CD14-positive monocyte (primary cell): Measurements from ENCODE around the gene CYB5A. TPM values are rescaled to one million over a fixed set of nuclear protein-coding genes. Genes with fewer than 3 reads are reported as not detected.

Experiments used
- DNase-seq, 3 donors: peaks; one replicate each; pipeline ENCODE4 v3.0.0-alpha.2; 2011 to 2022
- H2AFZ ChIP-seq: 2 replicates; pipeline ENCODE4 v1.6.0; 2012; ENCODE audit warnings: mild to moderate bottlenecking, low read depth, low read length, inconsistent platforms; ENCODE audit not compliant: insufficient read depth, poor library complexity, severe bottlenecking
- H3K27ac ChIP-seq, 2 donors: 1 replicate in 1 of 2; 2 replicates in 1 of 2; pipeline ENCODE4 v1.5.1; 2012 to 2013; ENCODE audit warnings: low read length in 2 of 2, control low read depth in 1 of 2, inconsistent platforms in 1 of 2, low read depth in 1 of 2, mild to moderate bottlenecking in 1 of 2
- H3K27me3 ChIP-seq, 2 donors: one replicate each; pipeline versions ENCODE4 v1.6.0 to v1.6.1; 2011 to 2013; ENCODE audit warnings: low read length in 2 of 2; ENCODE audit not compliant: control insufficient read depth in 2 of 2, insufficient read depth in 2 of 2
- H3K36me3 ChIP-seq, 2 donors: replicated peaks in 1 of 2; 1 replicate in 1 of 2; 2 replicates in 1 of 2; pipeline versions ENCODE4 v1.5.1 to v1.6.1; 2012 to 2013; ENCODE audit warnings: low read length in 2 of 2, control low read depth in 1 of 2, inconsistent platforms in 1 of 2, mild to moderate bottlenecking in 1 of 2; ENCODE audit not compliant: insufficient read depth in 2 of 2, control insufficient read depth in 1 of 2
- H3K4me1 ChIP-seq, 2 donors: 1 replicate in 1 of 2; 2 replicates in 1 of 2; pipeline versions ENCODE4 v1.5.1 to v1.6.1; 2012 to 2013; ENCODE audit warnings: low read length in 2 of 2, control low read depth in 1 of 2, inconsistent platforms in 1 of 2, mild to moderate bottlenecking in 1 of 2, moderate library complexity in 1 of 2; ENCODE audit not compliant: insufficient read depth in 2 of 2, control insufficient read depth in 1 of 2
- H3K4me2 ChIP-seq: replicated peaks from 2 replicates; pipeline ENCODE3; 2012; ENCODE audit warnings: low read length, moderate library complexity, mild to moderate bottlenecking; ENCODE audit not compliant: poor library complexity, severe bottlenecking; ENCODE audit errors: extremely low read depth
- H3K4me3 ChIP-seq, 3 experiments: fragments of 200-600 bp in 1 of 3; sonication (generic) in 1 of 3; replicated peaks in 1 of 3; 1 replicate in 2 of 3; 2 replicates in 1 of 3; pipeline ENCODE4 v1.5.1; 2011 to 2013; ENCODE audit warnings: low read length in 3 of 3, mild to moderate bottlenecking in 3 of 3, control low read depth in 2 of 3, low read depth in 2 of 3, inconsistent platforms in 1 of 3, moderate library complexity in 1 of 3
- H3K79me2 ChIP-seq: 2 replicates; pipeline ENCODE4 v1.6.0; 2012; ENCODE audit warnings: mild to moderate bottlenecking, control low read depth, inconsistent platforms, low read length, moderate library complexity; ENCODE audit not compliant: insufficient read depth
- H3K9ac ChIP-seq: 2 replicates; pipeline ENCODE4 v1.6.0; 2017; ENCODE audit warnings: low read length, mild to moderate bottlenecking; ENCODE audit not compliant: insufficient read depth, poor library complexity, severe bottlenecking
- H3K9me3 ChIP-seq, 2 donors: replicated peaks in 1 of 2; 1 replicate in 1 of 2; 2 replicates in 1 of 2; pipeline versions ENCODE4 v1.5.1 to v1.6.1; 2012 to 2013; ENCODE audit warnings: low read length in 2 of 2, control low read depth in 1 of 2; ENCODE audit not compliant: control insufficient read depth in 1 of 2, insufficient read depth in 1 of 2
- H4K20me1 ChIP-seq: 2 replicates; pipeline ENCODE4 v1.6.0; 2012; ENCODE audit warnings: mild to moderate bottlenecking, low read length, control low read depth, moderate library complexity; ENCODE audit not compliant: insufficient read depth
- H3K27ac Mint-ChIP-seq, 7 donors: one replicate each; pipeline ENCODE4 v1.8.0; 2020; ENCODE audit warnings: mild to moderate bottlenecking in 7 of 7, mixed read lengths in 7 of 7, moderate library complexity in 6 of 7, inconsistent platforms in 2 of 7
- H3K27me3 Mint-ChIP-seq, 3 donors: one replicate each; pipeline ENCODE4 v1.8.0; 2021 to 2022; ENCODE audit warnings: low read depth in 3 of 3, mild to moderate bottlenecking in 3 of 3, mixed read lengths in 3 of 3, moderate library complexity in 3 of 3, inconsistent platforms in 1 of 3
- H3K36me3 Mint-ChIP-seq, 2 donors: one replicate each; pipeline ENCODE4 v1.8.0; 2020; ENCODE audit warnings: mixed read lengths in 2 of 2, inconsistent platforms in 1 of 2, mild to moderate bottlenecking in 1 of 2
- H3K4me1 Mint-ChIP-seq: one replicate; pipeline ENCODE4 v1.8.0; 2020; ENCODE audit warnings: mild to moderate bottlenecking, mixed read lengths
- H3K4me3 Mint-ChIP-seq, 2 donors: one replicate each; pipeline ENCODE4 v1.8.0; 2020; ENCODE audit warnings: mild to moderate bottlenecking in 2 of 2, mixed read lengths in 2 of 2, moderate library complexity in 1 of 2
- H3K9me3 Mint-ChIP-seq, 7 donors: one replicate each; pipeline ENCODE4 v1.8.0; 2020 to 2022; ENCODE audit warnings: mixed read lengths in 7 of 7, mild to moderate bottlenecking in 6 of 7, moderate library complexity in 6 of 7, inconsistent platforms in 2 of 7
- CTCF ChIP-seq: fragments of 200-600 bp; IDR thresholded peaks from one replicate; pipeline ENCODE4 v1.8.0; 2022; ENCODE audit warnings: antibody characterized with exemption, mild to moderate bottlenecking
- WGBS: methylation state at CpG from one replicate; pipeline ENCODE4 v1.1.5; 2013; ENCODE audit warnings: missing lambda C conversion rate; ENCODE audit not compliant: insufficient coverage; 5-methylcytosine and 5-hydroxymethylcytosine counted together
- intact Hi-C, 2 donors: fragments of 100-400 bp; cut with micrococcal nuclease; formaldehyde crosslinking; loops; one replicate each; pipeline versions ENCODE4 v1.15.0 to v1.15.1; 2023
- polyA plus RNA-seq, 3 donors: library from polyadenylated mRNA; depleted of rRNA in 1 of 3; unstranded in 2 of 3; stranded (reverse) in 1 of 3; fragments of 300-500 nt in 2 of 3; fragments of >200 nt in 1 of 3; fragmentation: Illumina TruSeq in 2 of 3; gene quantifications; 1 replicate in 2 of 3; 2 replicates in 1 of 3; pipeline ENCODE4 v1.2.3, GENCODE V29; 2012 to 2021

The CYB5A gene
- polyA plus RNA-seq, 3 donors = 19.0 to 27.6 (median 22.4) TPM

- Mint-ChIP-seq H3K9me3 (no peaks in the 10 kb centered on the region), H3K4me1 (peaks cover 18% of the 10 kb centered on the region), H3K4me3 (no peak overlapping the region), H3K27ac (no peak overlapping the region), H3K36me3 (no peaks in the 10 kb centered on the region), H3K27me3 (peaks cover 0 to 7% (median 5%) of the 10 kb centered on the region in 3 donors)
- intact Hi-C loops = loop anchor here in 1 of 2 donors (10.0 kb wide), 2 partner anchors 250 to 350 kb away; partner anchors contain the start of genes CNDP2 and ZNF407
- no peaks in the 10 kb centered on the region for H3K27me3 ChIP-seq
- no peak overlapping the region for H3K4me3 ChIP-seq
- no peak overlapping the region for H2AFZ ChIP-seq
- H3K4me2 ChIP-seq = no peak overlapping the region
- H3K9ac ChIP-seq = no peak overlapping the region
- TF ChIP-seq CTCF = no peak
- no peaks in the 10 kb centered on the region for H4K20me1 ChIP-seq
- whole genome bisulfite sequencing = no CpG with 5 or more reads among the region's 2 CpGs
- H3K79me2 ChIP-seq = no peaks in the 10 kb centered on the region
- peaks cover 12 to 14% of the 10 kb centered on the region in 2 donors for H3K4me1 ChIP-seq
- no peaks in the 10 kb centered on the region for H3K9me3 ChIP-seq
- no peak overlapping the region for H3K27ac ChIP-seq
- H3K36me3 ChIP-seq = no peaks in the 10 kb centered on the region
- DNase-seq = no peak
Measured at GRCh38 chr18:74244554-74244953, 47.2 kb downstream of the CYB5A start.

- Mint-ChIP-seq H3K27me3 (peaks cover 0 to 7% (median 5%) of the 10 kb centered on the region in 3 donors), H3K4me3 (no peak overlapping the region), H3K27ac (no peak overlapping the region), H3K4me1 (peaks cover 5% of the 10 kb centered on the region), H3K9me3 (no peaks in the 10 kb centered on the region), H3K36me3 (no peaks in the 10 kb centered on the region)
- Histone ChIP-seq H3K9ac (no peak overlapping the region), H3K79me2 (no peaks in the 10 kb centered on the region), H3K27me3 (no peaks in the 10 kb centered on the region), H3K36me3 (no peaks in the 10 kb centered on the region), H3K27ac (no peak overlapping the region), H3K4me3 (no peak overlapping the region), H3K9me3 (no peaks in the 10 kb centered on the region), H3K4me2 (no peak overlapping the region), H4K20me1 (no peaks in the 10 kb centered on the region), H2AFZ (no peak overlapping the region), H3K4me1 (peaks cover 0 to under 1% of the 10 kb centered on the region in 2 donors)
- intact Hi-C loops = loop anchor here in 1 of 2 donors (10.0 kb wide), 2 partner anchors 252 to 352 kb away; partner anchors contain the start of genes CNDP2 and ZNF407
- 90% methylated on average over 3 of the region's 4 CpGs for WGBS
- no peak for DNase-seq
- no peak for TF ChIP-seq CTCF
Measured at GRCh38 chr18:74243127-74243526, 48.6 kb downstream of the CYB5A start.
